HepG2 (cell line): ENCODE data around the gene RNU6-8. TPM values are rescaled to one million over a fixed set of nuclear protein-coding genes. Genes with fewer than 3 reads are reported as not detected.
A peak's percentile ranks its signal among the peaks of the same experiment; 100 is the strongest.

ENCODE experiments used
- AGO1 ChIP-seq: fragments of 200-400 bp; formaldehyde crosslinking; IDR thresholded peaks from 2 replicates; pipeline ENCODE4 v1.6.1; 2017; ENCODE audit warnings: mild to moderate bottlenecking, low read depth, low read length, moderate library complexity; ENCODE audit not compliant: poor library complexity, severe bottlenecking
- ATF1 ChIP-seq: IDR thresholded peaks from 2 replicates; pipeline ENCODE4 v1.6.1; 2016; ENCODE audit warnings: mild to moderate bottlenecking, control low read depth
- ATF4 ChIP-seq, 2 experiments: fragments of 450-650 bp in 1 of 2; sonication (generic) in 1 of 2; formaldehyde crosslinking; IDR thresholded peaks; 2 replicates each; pipeline versions ENCODE4 v1.5.0 to v1.8.0; 2020 to 2022; ENCODE audit warnings: mild to moderate bottlenecking in 1 of 2, missing genetic modification reagents in 1 of 2
- CENPT ChIP-seq: sonication (generic); formaldehyde crosslinking; IDR thresholded peaks from 2 replicates; pipeline ENCODE4 v1.8.0; 2022; ENCODE audit warnings: low read depth, mild to moderate bottlenecking, moderate library complexity, missing genetic modification reagents
- GPBP1L1 ChIP-seq: sonication (generic); formaldehyde crosslinking; IDR thresholded peaks from 2 replicates; pipeline ENCODE4 v1.5.0; 2020; ENCODE audit warnings: mild to moderate bottlenecking, missing genetic modification reagents
- HCFC1 ChIP-seq: fragments of 150-350 bp; IDR thresholded peaks from 2 replicates; pipeline ENCODE4 v1.6.1; 2014; ENCODE audit warnings: low read depth, low read length
- HINFP ChIP-seq: sonication (generic); formaldehyde crosslinking; IDR thresholded peaks from 2 replicates; pipeline ENCODE4 v1.4.0; 2020; ENCODE audit warnings: low read depth, mild to moderate bottlenecking, missing genetic modification reagents
- KDM1A ChIP-seq: IDR thresholded peaks from 2 replicates; pipeline ENCODE4 v1.6.1; 2016; ENCODE audit warnings: missing compliant biosample characterization
- KDM5B ChIP-seq: sonication (generic); formaldehyde crosslinking; IDR thresholded peaks from 2 replicates; pipeline ENCODE4 v1.4.0; 2020; ENCODE audit warnings: missing genetic modification reagents, mild to moderate bottlenecking, borderline replicate concordance
- MIER2 ChIP-seq: IDR thresholded peaks from 2 replicates; pipeline ENCODE4 v1.6.1; 2016; ENCODE audit warnings: missing biosample characterization, missing genetic modification reagents
- NBN ChIP-seq: fragments of 450-650 bp; conservative IDR thresholded peaks from 2 replicates; pipeline ENCODE4 v1.6.1; 2017
- NR3C1 ChIP-seq: sonication (generic); formaldehyde crosslinking; IDR thresholded peaks from 2 replicates; pipeline ENCODE4 v1.4.0; 2020; ENCODE audit warnings: missing genetic modification reagents
- POLR2G ChIP-seq: fragments of 200-400 bp; formaldehyde crosslinking; IDR thresholded peaks from 2 replicates; pipeline ENCODE4 v1.6.1; 2018; ENCODE audit warnings: mild to moderate bottlenecking, low read depth, low read length, moderate library complexity
- TEF ChIP-seq: sonication (generic); formaldehyde crosslinking; IDR thresholded peaks from 2 replicates; pipeline ENCODE4 v1.5.0; 2020; ENCODE audit warnings: missing genetic modification reagents
- ZFP90 ChIP-seq: sonication (generic); formaldehyde crosslinking; IDR thresholded peaks from 2 replicates; pipeline ENCODE4 v1.8.0; 2022; ENCODE audit warnings: missing genetic modification reagents, mild to moderate bottlenecking, inconsistent platforms, borderline replicate concordance
- ZNF414 ChIP-seq: sonication (generic); formaldehyde crosslinking; IDR thresholded peaks from 2 replicates; pipeline ENCODE4 v1.5.0; 2020; ENCODE audit warnings: missing genetic modification reagents
- ZNF451 ChIP-seq: sonication (generic); formaldehyde crosslinking; IDR thresholded peaks from 2 replicates; pipeline ENCODE4 v1.5.0; 2020; ENCODE audit warnings: mild to moderate bottlenecking, missing genetic modification reagents
- ZNF550 ChIP-seq: sonication (generic); formaldehyde crosslinking; IDR thresholded peaks from 2 replicates; pipeline ENCODE4 v1.4.0; 2020; ENCODE audit warnings: mild to moderate bottlenecking, missing genetic modification reagents, borderline replicate concordance
- ZNF589 ChIP-seq: sonication (generic); formaldehyde crosslinking; conservative IDR thresholded peaks from 2 replicates; pipeline ENCODE4 v1.8.0; 2022; ENCODE audit warnings: mild to moderate bottlenecking, moderate library complexity, missing genetic modification reagents
- ZNF652 ChIP-seq: IDR thresholded peaks from 2 replicates; pipeline ENCODE4 v1.6.1; 2016; ENCODE audit warnings: low read depth, borderline replicate concordance
- ZNF720 ChIP-seq: sonication (generic); formaldehyde crosslinking; IDR thresholded peaks from 2 replicates; pipeline ENCODE4 v1.4.0; 2020; ENCODE audit warnings: missing genetic modification reagents
- ZNF777 ChIP-seq: sonication (generic); formaldehyde crosslinking; IDR thresholded peaks from 2 replicates; pipeline ENCODE4 v1.4.0; 2020; ENCODE audit warnings: missing genetic modification reagents
- ZSCAN5A ChIP-seq: sonication (generic); formaldehyde crosslinking; IDR thresholded peaks from 2 replicates; pipeline ENCODE4 v1.8.0; 2022; ENCODE audit warnings: mild to moderate bottlenecking, missing genetic modification reagents, borderline replicate concordance
- polyA plus RNA-seq, 8 experiments: library from polyadenylated mRNA; depleted of rRNA in 3 of 8; stranded (reverse) in 7 of 8; unstranded in 1 of 8; fragments of >200 nt; fragmentation: Illumina TruSeq in 4 of 8; extraction: Trizol in 4 of 8; gene quantifications; 2 replicates each; pipeline versions ENCODE4 v1.2.1 to v1.2.3, GENCODE V29; 2011 to 2016; ENCODE audit warnings: low read depth in 4 of 8, missing spikeins in 1 of 8, mixed read lengths in 1 of 8; ENCODE audit not compliant: insufficient read depth in 1 of 8
- total RNA-seq, 5 experiments: library from RNA; depleted of rRNA; stranded (reverse); fragments of >200 nt; fragmentation: Illumina TruSeq; extraction: Trizol; gene quantifications; 2 replicates each; pipeline ENCODE4 v1.2.3, GENCODE V29; 2016; ENCODE audit warnings: low read depth in 1 of 5

Gene RNU6-8
- total and polyA plus RNA-seq, 2 of the 13 experiments (the other 11 are each of a cell fraction or from before 2014, with no cell fraction given) = under 0.01 TPM; not detected in 1

GRCh38 chr14:32202998-32203882 lies at the start of gene RNU6-8 (continued):
- TF ChIP-seq ZNF589 (CRISPR knock-in tag) (no peak), ZNF720 (CRISPR knock-in tag) (no peak), MIER2 (peak; percentile 70; the same call in 1 of the 2 replicates), ATF1 (no peak; the same call in 1 of the 2 replicates), KDM5B (CRISPR knock-in tag) (peak; percentile 99), NR3C1 (CRISPR knock-in tag) (no peak), ATF4 (CRISPR knock-in tag; IDR thresholded peaks at IDR 0.05) (no peak; a peak in 1 of 4 replicates), CENPT (CRISPR knock-in tag) (no peak), HCFC1 (no peak), ZSCAN5A (peak; percentile 99), ZNF550 (CRISPR knock-in tag) (0 out of 2 replicates have a peak, but pooled peaks have one; percentile 31), ZNF777 (CRISPR knock-in tag) (peak; percentile 89), ZNF414 (peak; percentile 96; the same call in 1 of the 2 replicates), HINFP (CRISPR knock-in tag) (no peak; the same call in 1 of the 2 replicates), KDM1A (CRISPR knock-in tag) (no peak), POLR2G (peak; percentile 93), ZNF451 (CRISPR knock-in tag) (peak; percentile 86), NBN (no peak), GPBP1L1 (CRISPR knock-in tag) (no peak), ZNF652 (CRISPR knock-in tag) (no peak), AGO1 (peak; percentile 76), ZFP90 (CRISPR knock-in tag) (peak; percentile 97), TEF (CRISPR knock-in tag) (peak; percentile 25; the same call in 1 of the 2 replicates)
